Measurements from ENCODE around the gene ZNF552. TPM values are rescaled to one million over a fixed set of nuclear protein-coding genes. Genes with fewer than 3 reads are reported as not detected.
"Not testable (repeated sequence)": the region's sequence is repeated elsewhere in the genome, so short reads cannot be mapped to it uniquely, and the experiment has no call there.

The ZNF552 gene
- polyA plus RNA-seq, 1 donor from 2014 or later, result 6.8 TPM

DNA sequence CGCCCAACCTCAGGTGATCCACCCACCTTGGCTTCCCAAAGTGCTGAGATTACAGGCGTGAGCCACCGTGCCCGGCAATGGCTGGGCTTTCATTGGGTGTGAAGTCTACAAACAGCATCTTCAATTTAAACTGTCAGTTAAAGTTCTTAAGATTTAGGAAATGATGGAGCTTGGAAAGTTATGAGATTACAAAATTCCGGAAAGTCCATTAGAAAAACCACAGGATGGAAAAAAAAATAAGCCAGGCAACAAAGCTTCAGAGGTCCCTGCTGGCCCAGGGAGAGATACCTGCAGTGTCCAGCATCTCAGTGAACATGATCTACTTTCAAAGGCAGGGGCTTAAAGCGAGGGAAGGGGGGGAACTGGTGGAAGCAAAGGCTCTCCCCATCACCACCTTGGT lies 10.8 kb upstream of the ZNF552 start:
- Mint-ChIP-seq H3K27me3 (no peaks in the 10 kb centered on the region), H3K9me3 (peaks cover 0 to 2% (median 0%) of the 10 kb centered on the region in 3 donors), H3K4me1 (peaks cover 22 to 36% (median 25%) of the 10 kb centered on the region in 3 donors), H3K4me3 (no peak overlapping the region), H3K36me3 (peaks cover 7% of the 10 kb centered on the region), H3K27ac (no peak overlapping the region)

DNA sequence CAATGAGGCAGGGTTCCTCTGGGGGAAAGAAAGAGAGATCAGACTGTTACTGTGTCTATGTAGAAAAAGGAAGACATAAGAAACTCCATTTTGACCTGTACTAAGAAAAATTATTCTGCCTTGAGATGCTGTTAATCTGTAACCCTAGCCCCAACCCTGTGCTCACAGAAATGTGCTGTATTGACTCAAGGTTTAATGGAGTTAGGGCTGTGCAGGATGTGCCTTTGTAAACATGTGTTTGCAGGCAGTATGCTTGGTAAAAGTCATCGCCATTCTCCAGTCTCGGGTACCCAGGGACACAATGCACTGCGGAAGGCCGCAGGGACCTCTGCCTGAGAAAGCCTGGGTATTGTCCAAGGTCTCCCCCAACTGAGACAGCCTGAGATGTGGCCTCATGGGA lies 8.9 kb upstream of the ZNF552 start:
- H3K27ac Mint-ChIP-seq, result peak overlapping the region in 2 of 3 donors; percentile 47 to 88
- H3K4me1 Mint-ChIP-seq, result peaks cover 31 to 44% (median 39%) of the 10 kb centered on the region in 3 donors
- not testable (repeated sequence) for H3K9me3 Mint-ChIP-seq, H3K36me3 Mint-ChIP-seq, H3K27me3 Mint-ChIP-seq
- H3K4me3 Mint-ChIP-seq, result peak overlapping the region in 1 of 4 donors; percentile 82

DNA sequence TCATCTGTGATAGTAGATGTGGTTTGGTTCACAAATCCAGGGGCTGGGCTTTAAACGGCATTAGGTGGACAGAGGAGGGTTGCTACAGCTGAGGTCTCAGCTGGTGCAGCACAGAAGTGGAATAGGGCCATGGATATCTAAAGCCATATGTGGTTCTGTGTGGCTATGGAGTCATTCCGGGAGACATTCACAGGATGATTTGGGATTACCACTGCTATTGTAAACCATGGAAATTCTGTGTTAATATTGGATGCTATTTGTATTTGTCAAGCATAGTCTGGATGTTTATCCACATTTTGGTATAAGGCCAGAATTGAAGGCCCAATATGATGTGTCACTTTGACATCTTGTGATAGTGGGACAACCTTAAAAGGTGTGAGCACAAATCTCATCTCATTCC lies 8.4 kb upstream of the ZNF552 start:
- not testable (repeated sequence) for H3K9me3 Mint-ChIP-seq, H3K27me3 Mint-ChIP-seq, H3K36me3 Mint-ChIP-seq
- Mint-ChIP-seq H3K4me1 (peaks cover 33 to 47% (median 39%) of the 10 kb centered on the region in 3 donors), H3K4me3 (peak overlapping the region in 1 of 4 donors; percentile 67), H3K27ac (peak overlapping the region; percentile 47 to 88 (median 81))

DNA sequence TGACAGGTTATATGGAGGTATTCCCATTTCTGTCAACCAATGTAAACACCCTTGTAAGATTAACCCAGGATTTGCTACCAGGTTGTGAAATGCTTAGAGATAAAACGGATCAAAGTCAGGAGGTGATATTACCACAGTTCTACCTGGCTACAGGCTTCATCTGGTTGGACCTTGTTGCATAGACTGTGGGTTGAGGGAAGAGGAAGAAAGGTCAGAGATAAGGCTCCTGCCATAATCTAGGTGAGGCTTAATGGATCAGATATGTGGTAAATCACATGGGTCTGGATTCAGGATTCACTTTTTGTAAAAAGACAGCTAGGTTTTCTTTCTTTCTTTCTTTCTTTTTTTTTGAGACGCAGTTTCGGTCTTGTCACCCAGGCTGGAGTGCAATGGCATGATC lies 6.8 kb upstream of the ZNF552 start:
- peak overlapping the region in 2 of 4 donors; percentile 28 to 96 for H3K4me3 Mint-ChIP-seq
- H3K4me1 Mint-ChIP-seq, result peaks cover 33 to 43% (median 40%) of the 10 kb centered on the region in 3 donors
- H3K9me3 Mint-ChIP-seq, result not testable (repeated sequence)

DNA sequence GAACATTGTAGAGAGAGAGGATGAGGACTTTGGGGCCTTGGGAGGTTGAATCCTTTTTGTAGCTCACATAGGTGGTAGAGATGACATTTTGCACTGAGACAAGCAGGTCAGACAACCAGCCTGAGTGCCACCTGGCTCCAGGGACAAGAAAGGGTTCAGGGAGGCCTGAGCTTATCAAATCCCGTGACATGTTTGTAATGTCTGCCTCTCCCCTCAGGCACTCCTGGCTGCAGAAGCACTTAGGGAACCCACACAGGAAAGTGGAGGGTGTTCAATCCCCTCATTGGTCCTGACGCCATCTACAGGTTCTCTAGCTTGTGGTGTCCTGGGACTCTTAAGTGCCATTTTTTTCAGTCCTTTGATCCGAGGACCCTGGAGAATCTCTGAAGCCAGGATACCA lies 6.4 kb upstream of the ZNF552 start:
- not testable (repeated sequence) for H3K9me3 Mint-ChIP-seq, H3K36me3 Mint-ChIP-seq, H3K27me3 Mint-ChIP-seq
- peak overlapping the region; percentile 83 to 99 (median 96) for H3K4me3 Mint-ChIP-seq
- H3K4me1 Mint-ChIP-seq, result peaks cover 34 to 44% (median 42%) of the 10 kb centered on the region in 3 donors
- H3K27ac Mint-ChIP-seq, result peak overlapping the region in 1 of 3 donors; percentile 87

More for the DNA sequence above, 6.8 kb upstream of the ZNF552 start:
- H3K36me3 Mint-ChIP-seq, H3K27me3 Mint-ChIP-seq: not testable (repeated sequence)
- H3K27ac Mint-ChIP-seq, result peak overlapping the region in 1 of 3 donors; percentile 34

DNA sequence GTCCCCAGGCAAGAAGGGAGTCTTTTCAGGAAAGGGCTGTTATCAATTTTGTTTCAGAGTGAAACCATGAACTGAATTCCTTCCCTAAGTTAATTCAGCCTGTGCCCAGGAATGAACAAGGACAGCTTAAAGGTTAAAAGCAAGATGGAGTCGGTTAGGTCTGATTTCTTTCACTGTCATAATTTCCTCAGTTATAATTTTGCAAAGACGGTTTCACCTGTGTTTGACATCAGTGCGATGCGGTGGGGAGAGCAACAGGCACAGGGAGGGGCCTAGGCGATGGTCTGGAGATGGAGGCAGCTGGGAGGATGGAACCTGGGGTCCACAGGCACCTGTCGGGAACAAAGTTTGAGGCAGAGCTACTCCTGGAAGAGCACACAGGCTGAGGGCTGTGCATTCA lies 5.9 kb upstream of the ZNF552 start:
- no peaks in the 10 kb centered on the region for H3K36me3 Mint-ChIP-seq
- no peaks in the 10 kb centered on the region for H3K27me3 Mint-ChIP-seq
- peak overlapping the region; percentile 87 to 98 (median 98) for H3K27ac Mint-ChIP-seq
- no peaks in the 10 kb centered on the region for H3K9me3 Mint-ChIP-seq
- H3K4me1 Mint-ChIP-seq, result peaks cover 32 to 47% (median 42%) of the 10 kb centered on the region in 3 donors
- H3K4me3 Mint-ChIP-seq, result peak overlapping the region; percentile 96 to 99 (median 98)

DNA sequence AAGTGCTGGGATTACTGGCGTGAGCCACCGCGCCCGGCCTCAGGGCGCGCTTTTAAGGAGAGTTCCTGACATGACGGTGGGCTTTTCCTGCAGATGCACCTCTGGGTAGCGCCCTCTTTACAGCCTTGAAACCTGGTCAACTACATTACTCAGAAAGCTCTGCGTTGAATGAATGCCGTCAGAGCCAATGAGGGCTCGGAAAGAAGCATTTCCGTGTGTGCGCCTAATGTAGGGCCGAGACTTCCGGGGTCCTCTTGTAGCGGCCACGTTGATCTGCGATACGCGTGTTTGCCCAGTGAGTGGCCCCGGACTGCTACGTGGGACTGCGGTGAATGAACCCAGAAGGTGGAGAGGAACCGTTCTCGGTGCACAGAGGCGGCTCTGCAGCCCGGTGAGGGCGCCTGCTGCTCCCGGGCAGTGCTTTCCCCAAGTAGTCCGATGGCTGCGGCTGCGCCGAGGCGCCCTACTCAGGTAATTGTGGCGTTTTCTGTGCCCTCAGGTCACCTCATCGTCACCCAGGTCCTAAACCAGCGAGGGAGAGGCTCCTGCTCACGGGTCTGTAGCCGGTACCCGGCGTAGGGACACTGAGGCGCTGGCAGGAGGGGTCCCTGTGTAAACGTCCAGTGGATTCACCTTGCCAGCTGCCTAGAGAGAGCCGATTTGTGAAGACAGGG lies 4.9 kb upstream of the ZNF552 start:
- Mint-ChIP-seq H3K27ac (peak overlapping the region; percentile 87 to 98 (median 98)), H3K4me1 (peaks cover 37 to 51% (median 47%) of the 10 kb centered on the region in 3 donors), H3K4me3 (peak overlapping the region; percentile 96 to 99 (median 98)), H3K36me3 (no peaks in the 10 kb centered on the region), H3K9me3 (no peaks in the 10 kb centered on the region), H3K27me3 (no peaks in the 10 kb centered on the region)

DNA sequence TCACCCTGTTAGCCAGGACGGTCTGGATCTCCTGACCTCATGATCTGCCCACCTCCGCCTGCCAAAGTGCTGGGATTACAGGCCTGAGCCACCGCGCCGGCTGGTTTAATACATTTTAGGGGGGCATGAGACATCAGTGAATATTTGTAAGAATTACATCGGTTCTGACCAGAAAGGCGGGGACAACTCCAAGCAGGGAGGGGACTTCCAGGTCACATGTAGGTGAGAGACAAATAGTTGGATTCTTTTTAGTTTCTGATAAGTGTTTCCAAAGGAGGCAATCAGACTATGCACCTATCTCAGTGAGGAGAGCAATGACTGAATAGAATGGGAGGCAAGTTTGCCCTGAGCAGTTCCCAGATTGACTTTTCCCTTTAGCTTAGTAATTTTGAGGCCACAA lies 3.7 kb upstream of the ZNF552 start:
- Mint-ChIP-seq H3K27ac (no peak overlapping the region), H3K4me3 (peak overlapping the region; percentile 34 to 99 (median 78)), H3K36me3 (no peaks in the 10 kb centered on the region), H3K27me3 (no peaks in the 10 kb centered on the region), H3K4me1 (peaks cover 36 to 48% (median 43%) of the 10 kb centered on the region in 3 donors), H3K9me3 (no peaks in the 10 kb centered on the region)

DNA sequence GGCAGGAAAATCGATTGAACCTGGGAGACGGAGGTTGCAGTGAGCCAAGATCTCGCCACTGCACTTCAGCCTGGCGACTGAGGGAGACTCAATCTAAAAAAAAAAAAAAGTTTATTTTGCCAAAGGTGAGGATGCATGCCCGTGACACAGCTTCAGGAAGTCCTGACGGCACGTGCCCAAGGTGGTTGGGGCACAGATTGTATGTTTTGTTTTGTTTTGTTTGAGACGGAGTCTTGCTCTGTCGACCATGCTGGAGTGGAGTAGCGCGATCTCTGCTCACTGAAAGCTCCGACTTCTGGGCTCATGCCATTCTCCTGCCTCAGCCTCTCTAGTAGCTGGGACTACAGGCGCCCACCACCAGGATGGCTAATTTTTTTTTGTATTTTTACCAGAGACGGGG lies 3.3 kb upstream of the ZNF552 start:
- H3K4me3 Mint-ChIP-seq, result peak overlapping the region in 2 of 4 donors; percentile 60 to 96

DNA sequence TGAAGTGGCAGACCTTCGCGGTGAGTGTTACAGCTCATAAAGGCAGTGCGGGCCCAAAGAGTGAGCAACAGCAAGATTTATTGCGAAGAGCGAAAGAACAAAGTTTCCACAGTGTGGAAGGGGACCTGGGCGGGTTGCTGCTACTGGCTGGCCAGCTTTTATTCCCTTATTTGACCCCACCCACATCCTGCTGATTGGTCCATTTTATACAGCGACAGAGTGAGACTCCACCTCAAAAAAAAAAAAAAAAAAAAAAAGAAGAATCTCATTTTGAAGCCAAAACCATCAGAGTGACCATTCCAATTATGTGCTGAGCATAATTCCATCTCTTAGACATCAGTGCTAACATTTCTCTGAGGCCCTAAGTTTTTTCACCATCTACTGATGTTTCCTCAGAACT lies 1.9 kb upstream of the ZNF552 start:
- Mint-ChIP-seq H3K36me3 (no peaks in the 10 kb centered on the region), H3K9me3 (no peaks in the 10 kb centered on the region), H3K27ac (peak overlapping the region in 1 of 3 donors; percentile 39), H3K27me3 (no peaks in the 10 kb centered on the region), H3K4me1 (peaks cover 32 to 44% (median 39%) of the 10 kb centered on the region in 3 donors), H3K4me3 (peak overlapping the region in 2 of 4 donors; percentile 73 to 98)

More for the DNA sequence above, 3.3 kb upstream of the ZNF552 start:
- no peaks in the 10 kb centered on the region for H3K27me3 Mint-ChIP-seq
- H3K9me3 Mint-ChIP-seq, result no peaks in the 10 kb centered on the region
- H3K36me3 Mint-ChIP-seq, result no peaks in the 10 kb centered on the region
- H3K27ac Mint-ChIP-seq, result no peak overlapping the region
- H3K4me1 Mint-ChIP-seq, result peaks cover 35 to 48% (median 41%) of the 10 kb centered on the region in 3 donors

DNA sequence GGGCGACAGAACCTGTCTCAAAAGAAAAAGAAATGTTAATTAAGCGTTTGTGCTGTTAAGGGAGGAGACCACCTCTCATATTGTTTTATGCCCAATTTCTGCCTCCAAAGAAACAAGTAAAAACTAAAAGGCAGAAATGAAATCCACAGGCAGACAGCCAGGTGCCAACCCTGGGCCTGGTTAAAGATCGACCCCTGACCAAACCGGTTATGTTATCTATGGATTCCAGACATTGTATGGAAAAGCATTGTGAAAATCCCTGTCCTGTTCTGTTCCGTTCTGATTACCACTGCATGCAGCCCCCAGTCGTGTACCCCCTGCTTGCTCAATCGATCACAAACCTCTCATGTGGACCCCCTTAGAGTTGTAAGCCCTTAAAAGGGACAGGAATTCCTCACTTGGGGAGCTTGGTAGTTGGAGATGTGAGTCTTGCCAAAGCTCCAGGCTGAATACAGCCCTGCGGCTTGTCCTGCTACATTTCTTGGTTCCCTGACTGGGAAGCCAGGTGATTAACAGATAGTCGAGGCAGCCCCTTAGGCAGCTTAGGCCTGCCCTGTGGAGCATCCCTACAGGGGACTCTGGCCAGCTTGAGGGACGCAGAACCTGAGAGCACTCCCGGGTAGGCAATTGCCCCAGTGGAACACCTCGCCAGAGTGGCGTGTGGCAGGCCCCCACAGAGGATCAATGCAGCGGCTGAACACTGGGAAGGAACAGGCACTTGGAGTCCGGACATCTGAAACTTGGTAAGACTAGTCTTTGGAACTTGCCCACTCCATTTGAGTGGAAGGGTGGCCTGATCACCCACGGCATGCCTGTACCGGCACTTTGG lies 748 bp upstream of the ZNF552 start:
- peak overlapping the region; percentile 94 to 99 (median 98) for H3K4me3 Mint-ChIP-seq
- no peaks in the 10 kb centered on the region for H3K27me3 Mint-ChIP-seq
- H3K27ac Mint-ChIP-seq, result peak overlapping the region; percentile 91 to 98 (median 95)

DNA sequence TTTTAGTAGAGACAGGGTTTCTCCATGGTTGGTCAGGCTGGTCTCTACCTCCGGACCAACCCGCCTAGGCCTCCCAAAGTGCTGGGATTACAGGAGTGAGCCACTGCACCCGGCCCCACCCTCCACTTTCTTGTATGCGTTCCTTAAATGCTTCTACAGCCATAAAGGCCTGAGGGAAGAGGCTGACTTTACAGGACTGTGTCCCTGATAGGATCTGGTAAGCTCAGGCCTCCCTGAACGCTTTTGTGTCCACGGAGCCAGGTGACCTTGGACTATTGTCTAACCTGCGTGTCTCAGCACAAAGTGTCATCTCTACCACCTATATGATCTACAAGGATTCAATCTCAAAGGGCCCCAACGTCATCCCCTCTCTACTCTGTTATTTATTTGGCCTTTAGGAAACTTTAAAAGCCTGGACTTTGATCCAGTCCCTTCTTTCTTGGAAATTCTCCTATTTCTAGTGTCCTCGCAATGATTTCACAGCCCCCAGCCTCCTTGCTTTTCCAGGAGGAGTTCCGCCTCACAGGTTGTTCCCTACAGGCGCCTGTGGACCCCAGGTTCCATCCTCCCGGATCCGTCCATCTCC lies 701 bp downstream of the ZNF552 start:
- Mint-ChIP-seq H3K27ac (peak overlapping the region; percentile 91 to 98 (median 95)), H3K27me3 (no peaks in the 10 kb centered on the region), H3K4me1 (peaks cover 25 to 35% (median 26%) of the 10 kb centered on the region in 3 donors)

More for the DNA sequence above, 748 bp upstream of the ZNF552 start:
- no peaks in the 10 kb centered on the region for H3K9me3 Mint-ChIP-seq
- no peaks in the 10 kb centered on the region for H3K36me3 Mint-ChIP-seq
- peaks cover 27 to 45% (median 34%) of the 10 kb centered on the region in 3 donors for H3K4me1 Mint-ChIP-seq

DNA sequence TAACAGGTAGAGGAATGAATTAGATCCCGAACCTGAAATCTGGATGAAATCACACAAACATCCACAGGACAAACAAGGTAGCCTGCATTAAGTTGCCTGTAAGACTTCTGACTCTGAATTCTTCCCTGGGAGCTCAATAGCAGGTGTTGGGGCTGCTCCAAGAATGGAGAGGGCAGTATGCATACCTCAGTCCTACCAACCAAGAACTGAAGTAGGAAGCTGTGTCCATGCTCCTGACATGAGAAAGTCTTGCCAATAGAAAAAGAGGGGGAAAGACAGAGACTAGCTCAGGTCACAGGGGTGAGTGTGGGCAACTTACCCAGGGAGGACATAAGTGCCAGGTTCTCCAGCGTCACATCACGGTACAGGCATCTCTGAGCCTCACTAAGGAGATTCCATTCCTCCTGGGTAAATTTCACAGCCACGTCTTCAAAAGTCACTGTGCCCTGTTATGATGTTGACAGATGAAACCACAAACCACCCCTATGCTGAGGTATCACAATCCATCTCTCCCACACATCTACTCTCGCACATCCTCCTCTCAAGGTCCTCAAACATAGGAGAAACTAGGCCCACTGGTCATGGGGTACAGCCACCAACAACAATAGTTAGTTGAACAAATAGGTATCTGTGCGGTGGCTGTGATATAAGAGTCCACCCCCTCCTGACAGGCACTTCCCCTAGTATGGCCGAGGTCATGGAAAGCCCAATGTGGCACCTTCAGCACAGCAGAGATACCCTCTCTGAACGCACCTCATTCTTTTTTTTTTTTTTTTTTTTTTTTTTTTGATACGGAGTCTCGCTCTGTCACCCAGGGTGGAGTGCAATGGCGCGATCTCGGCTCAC lies 1.5 kb downstream of the ZNF552 start:
- Mint-ChIP-seq H3K27ac (peak overlapping the region in 1 of 3 donors; percentile 19), H3K4me1 (peaks cover 23 to 35% (median 23%) of the 10 kb centered on the region in 3 donors), H3K4me3 (peak overlapping the region; percentile 13 to 99 (median 46))
- not testable (repeated sequence) for H3K27me3 Mint-ChIP-seq, H3K9me3 Mint-ChIP-seq, H3K36me3 Mint-ChIP-seq

More for the DNA sequence above, 701 bp downstream of the ZNF552 start:
- Mint-ChIP-seq H3K9me3 (no peaks in the 10 kb centered on the region), H3K36me3 (no peaks in the 10 kb centered on the region), H3K4me3 (peak overlapping the region; percentile 94 to 99 (median 98))

DNA sequence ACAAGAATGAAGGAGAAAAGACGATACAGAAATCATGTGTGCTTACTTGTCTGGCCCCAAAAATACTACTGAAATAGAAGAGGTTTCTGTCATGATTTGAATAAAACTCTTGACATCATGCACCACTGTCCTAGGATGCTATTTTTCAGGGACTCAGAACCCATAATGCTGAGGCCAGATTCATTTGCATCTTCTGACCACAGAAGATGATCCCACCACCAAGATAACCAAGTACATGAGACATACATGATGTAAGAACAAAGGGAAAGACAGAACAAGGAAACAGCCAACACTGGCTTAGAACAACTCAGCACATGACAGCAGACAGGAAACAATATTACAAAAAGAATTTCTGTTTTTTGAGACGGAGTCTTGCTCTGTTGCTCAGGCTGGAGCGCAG lies 2.5 kb downstream of the ZNF552 start:
- Mint-ChIP-seq H3K36me3 (peaks cover 2% of the 10 kb centered on the region), H3K4me3 (peak overlapping the region in 2 of 4 donors; percentile 13 to 45), H3K4me1 (peaks cover 23 to 40% (median 23%) of the 10 kb centered on the region in 3 donors), H3K27ac (peak overlapping the region in 1 of 3 donors; percentile 0), H3K27me3 (no peaks in the 10 kb centered on the region), H3K9me3 (no peaks in the 10 kb centered on the region)
